CD4-positive, alpha-beta T cell treated with Interleukin-6 at 100 ng/mL for 8 hours (primary cell): ENCODE results near the gene MAP4K4.
"Not testable (repeated sequence)": the region's sequence is repeated elsewhere in the genome, so short reads cannot be mapped to it uniquely, and the experiment has no call there.

ENCODE experiments used
- DNase-seq: peaks from one replicate; pipeline ENCODE4 v3.0.0-alpha.2; 2020; ENCODE audit warnings: mixed read lengths, low spot score

The MAP4K4 gene

GRCh38 chr2:101904916-101905315 is 207.4 kb downstream of the MAP4K4 start:
- no peak for DNase-seq

- no peak for DNase-seq
Measured at GRCh38 chr2:101905746-101906336, 208.3 kb downstream of the MAP4K4 start.

GRCh38 chr2:101909760-101910159 is 212.3 kb downstream of the MAP4K4 start:
- DNase-seq, result no peak

- DNase-seq, result no peak
Measured at GRCh38 chr2:101912545-101912944, 215.0 kb downstream of the MAP4K4 start.

GRCh38 chr2:101921319-101921952 is 223.9 kb downstream of the MAP4K4 start:
- no peak for DNase-seq

GRCh38 chr2:101921953-101922325 is 224.4 kb downstream of the MAP4K4 start:
- no peak for DNase-seq

- DNase-seq, result not testable (repeated sequence)
Measured at GRCh38 chr2:101924311-101924710, 226.8 kb downstream of the MAP4K4 start.

- DNase-seq, result no peak
Measured at GRCh38 chr2:101930019-101930418, 232.5 kb downstream of the MAP4K4 start.

- DNase-seq, result no peak
Measured at GRCh38 chr2:101930847-101931246, 233.3 kb downstream of the MAP4K4 start.

GRCh38 chr2:101931402-101931801 is 233.9 kb downstream of the MAP4K4 start:
- DNase-seq, result no peak

GRCh38 chr2:101935764-101936163 is 238.3 kb downstream of the MAP4K4 start:
- DNase-seq, result not testable (repeated sequence)

- DNase-seq, result no peak
Measured at GRCh38 chr2:101942851-101943250, 245.3 kb downstream of the MAP4K4 start.
